SH-SY5Y (cell line): ENCODE measurements around the gene FNIP2.

Experiments
- GATA2 ChIP-seq: IDR thresholded peaks from 2 replicates; pipeline ENCODE4 v1.6.1; 2011; ENCODE audit warnings: mild to moderate bottlenecking, low read depth, low read length
- GATA3 ChIP-seq: IDR thresholded peaks from 2 replicates; pipeline ENCODE4 v1.6.1; 2011; ENCODE audit warnings: low read depth, mild to moderate bottlenecking, low read length, moderate library complexity

GRCh38 chr4:158786121-158786601, 17.3 kb downstream of the FNIP2 start:
- no peak for TF ChIP-seq GATA3
- no peak for TF ChIP-seq GATA2
